NCI-H1694 treated with DMSO at 0.1 percent for 48 hours (cell line): Measurements from ENCODE around the gene FBXO45.
"Not testable (repeated sequence)": the region's sequence is repeated elsewhere in the genome, so short reads cannot be mapped to it uniquely, and the experiment has no call there.

Experiments
- DNase-seq: peaks from one replicate; lab custom pipeline; 2025; lab: John Stamatoyannopoulos, UW

Gene FBXO45

DNA sequence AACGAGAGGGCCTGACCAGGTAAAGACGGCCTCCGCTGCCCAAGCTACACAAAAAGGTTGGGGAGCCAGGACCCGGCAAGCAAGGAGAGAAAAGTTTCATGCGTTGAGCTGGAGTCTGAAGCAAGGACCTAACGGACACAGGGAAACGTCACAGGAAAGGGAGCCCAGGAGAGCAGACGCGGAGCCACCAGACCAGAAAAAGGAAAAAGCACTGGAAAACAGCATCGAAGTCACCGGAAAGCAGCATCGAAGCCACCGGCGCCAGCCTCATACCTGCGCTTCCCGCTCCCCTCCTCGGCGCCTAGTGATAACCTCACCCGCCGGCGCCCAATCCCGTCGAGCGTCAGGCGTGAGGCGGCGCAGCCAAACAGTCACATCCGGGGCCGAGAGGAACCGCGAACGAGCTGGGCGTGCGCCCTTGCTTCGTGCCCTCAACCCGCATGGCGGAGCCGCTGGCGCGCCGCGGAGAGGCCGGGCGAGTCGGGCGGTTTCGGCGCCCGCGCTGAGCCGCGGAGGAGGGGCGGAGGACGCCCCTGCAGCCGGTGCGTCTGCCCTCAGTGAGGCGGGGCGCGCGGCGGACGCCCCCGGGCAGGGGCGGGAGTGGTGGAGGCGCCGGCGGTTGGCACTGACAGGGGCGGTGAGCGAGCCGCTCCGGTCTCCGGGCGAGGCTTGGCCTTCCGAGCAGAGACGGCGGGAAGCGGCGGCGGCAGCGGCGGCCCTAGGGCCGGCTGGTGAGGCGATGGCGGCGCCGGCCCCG is at the start of gene FBXO45, which contains the start of gene WDR53:
FBXO45 (plus strand) TSS at position 415 of the 757 bp plus-strand sequence; CDS start at position 740, 325 bp downstream.
WDR53 (minus strand) TSS at position 309 of the 757 bp plus-strand sequence. CDS start 7,079 bp downstream, outside the sequence.
- DNase-seq: peak; percentile 92

GRCh38 chr3:196518966-196519717 is 49.3 kb upstream of the FBXO45 start:
- peak; percentile 15 for DNase-seq

DNA sequence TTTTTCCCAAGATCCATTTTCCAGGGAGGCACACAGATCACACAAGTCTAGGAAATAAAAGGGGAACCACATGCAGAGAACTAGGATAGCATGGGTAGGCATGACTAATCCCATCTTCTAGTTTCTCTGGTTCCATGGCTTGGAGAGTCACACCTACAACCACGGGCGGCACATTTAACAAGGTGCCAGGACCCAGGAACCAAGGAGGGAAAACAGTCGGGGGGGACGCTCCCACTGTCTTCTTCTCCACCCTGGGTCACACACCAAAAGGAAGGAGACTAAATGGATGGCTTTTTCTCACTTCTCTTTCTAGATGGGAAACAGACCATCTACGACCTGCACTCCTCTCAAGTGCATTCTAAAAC is 48.8 kb upstream of the FBXO45 start:
- no peak for DNase-seq

DNA sequence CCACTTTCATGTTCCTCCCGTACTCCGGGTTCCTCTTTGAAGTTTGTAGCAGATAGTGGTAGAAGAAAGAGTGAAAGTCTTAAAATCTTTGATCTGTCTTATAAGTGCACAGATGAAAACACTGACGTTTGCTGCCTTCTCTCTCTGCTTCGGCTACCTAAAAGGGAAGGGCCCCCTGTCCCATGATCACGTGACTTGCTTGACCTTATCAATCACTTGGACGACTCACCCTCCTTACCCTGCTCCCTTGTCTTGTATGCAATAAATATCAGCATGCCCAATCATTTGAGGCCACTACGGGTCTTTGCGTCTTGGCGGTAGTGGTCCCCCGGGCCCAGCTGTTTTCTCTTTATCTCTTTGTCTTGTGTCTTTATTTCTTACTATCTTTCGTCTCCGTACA is 47.2 kb upstream of the FBXO45 start:
- not testable (repeated sequence) for DNase-seq

GRCh38 chr3:196523841-196524240 is 44.6 kb upstream of the FBXO45 start:
- no peak for DNase-seq

- DNase-seq: no peak
These were observed 43.9 kb upstream of the FBXO45 start for GRCh38 chr3:196524527-196524926.

DNA sequence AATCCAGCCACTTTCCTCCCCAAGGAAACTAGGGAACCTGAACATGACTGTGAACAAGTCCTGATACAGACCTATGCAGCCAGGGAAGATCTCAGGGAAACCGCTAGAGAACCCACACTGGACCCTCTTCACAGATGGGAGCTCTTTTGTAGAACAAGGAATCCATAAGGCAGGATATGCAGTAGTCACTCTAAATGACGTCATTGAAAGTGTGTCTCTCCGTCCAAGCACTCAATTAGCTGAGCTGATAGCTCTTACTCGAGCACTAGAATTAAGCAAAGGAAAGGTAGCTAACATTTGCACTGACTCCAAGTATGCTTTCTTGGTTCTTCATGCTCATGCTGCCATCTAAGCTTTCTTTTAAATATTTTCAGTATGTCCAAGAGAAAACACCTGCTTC is 43.3 kb upstream of the FBXO45 start:
- no peak for DNase-seq

DNA sequence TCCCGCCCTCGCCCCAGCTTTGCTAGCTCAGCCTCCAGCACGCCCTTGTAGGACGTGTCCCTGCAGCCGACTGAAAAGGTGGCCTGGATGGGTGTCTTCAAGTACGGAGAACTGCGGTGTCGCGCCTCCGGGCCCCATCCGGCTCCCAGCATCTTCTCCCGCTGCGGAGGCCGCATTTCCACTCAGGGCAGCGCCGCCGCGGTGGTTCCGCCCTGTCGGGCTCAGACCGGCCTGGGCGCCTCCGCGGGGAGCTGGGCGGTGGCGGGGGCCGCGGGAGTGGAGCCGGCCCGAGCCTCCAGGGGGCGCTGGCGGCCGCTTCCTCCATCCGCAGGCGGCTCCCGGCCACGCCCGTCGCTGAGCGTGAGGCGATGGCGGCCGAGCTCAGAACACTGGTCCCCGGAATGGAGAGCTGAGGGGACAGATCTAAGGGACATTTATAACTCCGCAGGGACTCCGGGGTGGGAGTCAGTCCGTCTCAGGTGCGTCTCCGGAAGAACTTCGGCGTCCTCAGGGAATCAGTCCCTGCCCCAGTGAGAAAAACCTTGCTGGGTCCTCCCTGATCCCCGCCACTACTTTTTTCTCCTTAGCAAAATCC is 39.7 kb upstream of the FBXO45 start:
- peak; percentile 44 for DNase-seq

GRCh38 chr3:196531418-196531817 is 37.0 kb upstream of the FBXO45 start:
- no peak for DNase-seq

DNA sequence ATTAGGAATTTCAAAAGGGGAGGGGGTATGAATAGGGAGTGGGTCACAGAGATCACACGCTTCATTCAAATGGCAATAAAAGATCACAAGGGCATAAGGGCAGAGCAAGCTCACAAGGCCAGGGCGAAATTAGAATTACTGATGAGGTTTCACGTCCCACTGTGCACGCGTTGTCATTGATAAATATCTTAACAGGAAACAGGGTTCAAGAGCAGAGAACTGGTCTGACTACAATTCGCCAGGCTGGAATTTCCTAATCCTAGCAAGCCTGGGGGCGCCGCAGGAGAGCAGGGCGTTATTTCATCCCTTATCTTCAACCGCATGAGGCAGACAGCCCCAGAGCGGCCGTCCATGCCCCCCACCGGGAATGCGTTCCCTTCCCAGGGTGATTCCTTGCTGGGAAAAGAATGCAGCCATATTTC is 35.2 kb upstream of the FBXO45 start:
- DNase-seq: no peak

- no peak for DNase-seq
These were observed 31.0 kb upstream of the FBXO45 start for GRCh38 chr3:196537319-196537984.

DNA sequence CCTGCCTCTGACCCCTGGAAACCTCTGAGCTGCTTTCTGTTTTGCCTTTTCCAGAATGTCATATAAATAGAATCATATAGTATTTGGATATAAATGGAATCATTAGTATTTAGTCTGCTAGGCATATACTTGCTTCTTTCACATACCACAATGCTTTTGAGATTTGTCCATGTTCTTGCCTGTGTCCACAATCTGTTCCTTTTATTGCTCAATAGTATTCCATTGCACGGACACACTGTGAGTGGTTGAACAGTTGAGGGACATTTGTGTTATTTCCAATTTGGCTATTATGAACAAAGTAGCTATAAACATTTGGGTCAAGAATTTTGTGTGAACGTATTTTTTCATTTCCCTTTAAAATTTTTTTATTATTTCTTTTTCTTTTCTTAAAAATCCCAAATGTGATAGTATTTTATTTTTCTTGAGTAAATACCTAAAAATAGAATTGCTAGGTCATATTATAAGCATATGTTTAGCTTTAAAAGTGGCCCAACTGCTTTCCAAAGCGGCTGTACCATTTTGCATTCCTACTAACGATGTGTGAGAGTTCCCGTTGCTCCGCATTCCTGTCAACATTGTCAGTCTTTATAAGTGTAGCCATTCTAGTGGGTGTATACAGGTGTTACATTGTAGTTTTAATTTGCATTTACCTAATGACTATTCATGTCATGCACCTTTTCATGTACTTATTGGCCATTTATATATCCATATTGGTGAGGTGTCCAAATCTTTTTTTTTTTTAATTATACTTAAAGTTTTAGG is 26.6 kb upstream of the FBXO45 start:
- DNase-seq: no peak

- no peak for DNase-seq
These were observed 23.9 kb upstream of the FBXO45 start for GRCh38 chr3:196544491-196544992.

- no peak for DNase-seq
These were observed 21.9 kb upstream of the FBXO45 start for GRCh38 chr3:196546537-196546936.

- no peak for DNase-seq
These were observed 21.4 kb upstream of the FBXO45 start for GRCh38 chr3:196547067-196547466.

GRCh38 chr3:196549312-196549711 is 19.1 kb upstream of the FBXO45 start:
- not testable (repeated sequence) for DNase-seq

GRCh38 chr3:196550172-196550571 is 18.3 kb upstream of the FBXO45 start:
- not testable (repeated sequence) for DNase-seq

DNA sequence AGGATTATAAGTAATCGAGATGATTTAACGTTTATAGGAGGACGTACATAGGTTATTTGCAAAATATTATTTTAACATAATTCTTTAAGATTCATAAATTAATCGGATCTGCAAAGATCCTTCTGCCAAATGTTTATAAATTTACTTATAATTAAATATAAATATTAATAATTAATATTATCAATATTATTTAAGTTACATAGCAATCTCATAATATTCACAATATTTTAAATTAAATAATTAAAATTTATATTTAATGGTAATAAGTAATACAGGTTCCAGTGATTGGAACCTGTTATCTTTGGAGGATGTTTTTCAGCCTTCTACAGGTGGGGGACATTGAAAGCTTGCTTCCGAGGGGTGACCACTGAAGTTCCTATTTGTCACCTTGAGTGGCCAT is 16.2 kb upstream of the FBXO45 start:
- no peak for DNase-seq

DNA sequence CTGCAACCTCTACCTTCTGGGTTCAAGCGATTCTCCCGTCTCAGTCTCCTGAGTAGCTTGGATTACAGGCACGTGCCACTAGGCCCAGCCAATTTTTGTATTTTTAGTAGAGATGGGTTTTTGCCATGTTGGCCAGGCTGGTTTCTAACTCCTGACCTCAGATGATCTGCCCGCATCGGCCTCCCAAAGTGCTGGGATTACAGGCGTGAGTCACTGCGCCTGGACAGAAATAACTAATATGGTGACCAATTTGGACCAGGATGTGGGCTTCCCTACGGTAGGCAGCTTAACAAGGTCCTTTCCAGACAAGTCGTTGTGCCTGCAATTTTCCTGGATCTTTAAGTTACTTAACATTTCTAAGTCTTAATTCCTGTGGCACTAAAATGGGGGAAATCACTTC is 14.9 kb upstream of the FBXO45 start:
- no peak for DNase-seq

DNA sequence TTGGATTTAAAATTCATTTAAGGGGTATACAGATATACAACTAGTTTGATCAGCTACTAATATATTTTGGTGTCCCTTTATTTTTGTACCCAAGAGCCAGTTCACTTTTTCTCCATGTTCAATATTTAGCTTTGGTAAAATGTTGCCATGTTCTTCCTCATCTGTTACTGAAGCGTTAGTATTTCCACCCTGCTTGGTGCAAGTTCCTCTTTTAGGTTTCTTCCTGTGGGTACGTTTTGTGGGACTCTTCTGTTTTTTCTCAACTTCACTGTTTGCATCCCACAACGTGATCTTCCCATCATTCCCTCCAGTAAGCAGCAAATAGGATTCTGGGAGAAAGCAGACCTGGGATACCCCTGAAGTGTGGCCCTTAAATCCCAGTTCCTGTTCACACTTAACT is 14.3 kb upstream of the FBXO45 start:
- no peak for DNase-seq

DNA sequence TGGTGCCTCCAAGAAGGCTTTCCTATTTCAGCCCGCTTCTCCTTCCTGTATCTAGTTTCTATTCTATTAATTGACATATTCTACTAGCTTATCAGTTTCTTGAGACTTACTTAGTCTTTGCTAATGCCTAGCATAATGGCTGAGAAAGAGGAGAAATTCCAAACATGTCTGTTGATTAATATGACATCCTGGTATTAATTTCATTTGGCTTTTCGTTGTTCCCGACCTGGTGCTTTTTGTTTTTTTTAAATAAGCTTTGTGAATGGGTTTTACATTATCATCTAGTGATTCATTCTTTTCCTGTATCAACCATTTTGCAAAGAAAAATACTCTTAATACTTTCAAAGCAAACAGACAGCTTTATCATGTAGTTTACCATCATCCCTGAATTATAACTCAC is 13.2 kb upstream of the FBXO45 start:
- no peak for DNase-seq
